Thyroid gland (tissue), 4 donors: ENCODE measurements around the gene ZNF473. TPM values are rescaled to one million over a fixed set of nuclear protein-coding genes. Genes with fewer than 3 reads are reported as not detected.

Experiments used
- DNase-seq, 2 donors: peaks; one replicate each; pipeline ENCODE4 v3.0.0-alpha.2; 2019
- H3K27ac ChIP-seq, 3 donors: fragments of 200-600 bp; sonication (generic); 1 replicate in 2 of 3; 2 replicates in 1 of 3; pipeline ENCODE4 v1.5.1; 2016 to 2019; ENCODE audit warnings: mild to moderate bottlenecking in 1 of 3, moderate library complexity in 1 of 3
- H3K27me3 ChIP-seq: fragments of 200-600 bp; sonication (generic); one replicate; pipeline ENCODE4 v1.5.1; 2019
- H3K36me3 ChIP-seq, 2 donors: fragments of 200-600 bp; sonication (generic); one replicate each; pipeline ENCODE4 v1.5.1; 2016 to 2019
- H3K4me1 ChIP-seq, 2 donors: fragments of 200-600 bp; sonication (generic); one replicate each; pipeline ENCODE4 v1.5.1; 2017 to 2019
- H3K4me3 ChIP-seq, 3 donors: fragments of 200-600 bp; sonication (generic); replicated peaks in 1 of 3; 1 replicate in 2 of 3; 2 replicates in 1 of 3; pipeline ENCODE4 v1.5.1; 2016; ENCODE audit warnings: mild to moderate bottlenecking in 1 of 3
- H3K9me3 ChIP-seq: fragments of 200-600 bp; sonication (generic); one replicate; pipeline ENCODE4 v1.5.1; 2017
- POLR2A ChIP-seq, 2 donors: fragments of 450-650 bp; IDR thresholded peaks; one replicate each; pipeline ENCODE4 v1.6.1; 2017; ENCODE audit warnings: antibody characterized with exemption in 2 of 2, mild to moderate bottlenecking in 2 of 2, moderate library complexity in 1 of 2
- WGBS, 2 donors: methylation state at CpG; one replicate each; pipeline ENCODE4 v1.1.5; 2017; 5-methylcytosine and 5-hydroxymethylcytosine counted together
- intact Hi-C: fragments of 100-400 bp; cut with DNase I; formaldehyde crosslinking; loops from one replicate; pipeline ENCODE4 v1.15.1; 2023
- total RNA-seq, 4 donors: library from RNA; depleted of rRNA; stranded (reverse); fragments of >200 nt; gene quantifications; one replicate each; pipeline ENCODE4 v1.2.3, GENCODE V29; 2016
- TF ChIP-seq, protein P1 (sequence below), 6 experiments: fragments of 200-600 bp in 3 of 6; fragments of 450-650 bp in 3 of 6; sonication (generic) in 3 of 6; IDR thresholded peaks; one replicate each; pipeline ENCODE4 v1.5.1; 2016 to 2019; ENCODE audit warnings: antibody characterized with exemption in 6 of 6, mild to moderate bottlenecking in 2 of 6, inconsistent platforms in 1 of 6, moderate library complexity in 1 of 6

Gene ZNF473
- total RNA-seq, 4 donors from 2014 or later: 7.7 to 15.5 (median 10.5) TPM

DNA sequence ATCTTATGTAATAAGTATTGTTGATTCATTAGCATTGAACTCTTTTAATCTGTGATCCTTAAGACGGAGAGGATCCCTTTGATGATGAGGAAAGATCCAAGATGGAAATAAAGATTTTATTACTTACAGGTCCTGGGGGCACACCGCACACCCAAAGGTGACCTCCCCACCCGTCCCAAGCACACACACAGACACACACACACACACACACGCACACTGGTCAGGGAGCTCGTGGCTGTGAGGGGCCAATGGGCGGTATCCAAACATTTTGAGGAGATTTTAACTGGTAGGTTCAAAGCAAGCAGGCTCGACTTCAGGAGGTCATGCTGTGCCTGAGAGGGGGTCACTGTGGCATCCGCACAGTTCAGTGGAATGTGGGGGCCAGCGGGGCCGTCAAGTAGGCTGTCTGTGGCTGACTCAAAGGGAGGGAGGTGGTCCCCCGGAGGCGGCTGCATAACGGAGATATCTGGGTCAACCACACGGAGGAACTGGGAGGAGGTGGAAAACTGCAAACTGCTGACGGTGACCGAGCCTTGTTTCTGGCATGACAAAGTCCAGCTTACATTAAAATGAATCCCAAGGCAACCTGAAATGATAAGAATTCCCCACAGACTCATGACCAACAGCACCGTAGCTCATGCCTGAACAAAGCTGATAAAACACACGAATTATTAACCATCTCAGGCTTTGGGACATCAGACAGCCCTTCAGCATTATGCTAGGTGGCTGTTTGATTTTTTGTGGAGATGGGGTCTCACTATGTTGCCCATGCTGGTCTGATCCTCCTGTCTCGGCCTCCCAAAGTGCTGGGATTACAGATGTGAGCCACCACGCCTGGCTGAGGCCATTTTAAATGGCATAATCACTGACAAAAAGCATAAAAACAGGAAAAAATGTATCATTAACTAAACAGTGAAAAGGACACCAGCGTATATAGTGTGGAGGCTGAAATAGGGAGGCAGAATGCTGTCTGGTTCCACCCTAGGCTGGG, 43.9 kb upstream of the ZNF473 start:
- H3K27ac ChIP-seq: no peak overlapping the region
- DNase-seq: no peak
- no peak for TF ChIP-seq POLR2A (IDR thresholded peaks at IDR 0.05)
- TF ChIP-seq, protein P1, sequence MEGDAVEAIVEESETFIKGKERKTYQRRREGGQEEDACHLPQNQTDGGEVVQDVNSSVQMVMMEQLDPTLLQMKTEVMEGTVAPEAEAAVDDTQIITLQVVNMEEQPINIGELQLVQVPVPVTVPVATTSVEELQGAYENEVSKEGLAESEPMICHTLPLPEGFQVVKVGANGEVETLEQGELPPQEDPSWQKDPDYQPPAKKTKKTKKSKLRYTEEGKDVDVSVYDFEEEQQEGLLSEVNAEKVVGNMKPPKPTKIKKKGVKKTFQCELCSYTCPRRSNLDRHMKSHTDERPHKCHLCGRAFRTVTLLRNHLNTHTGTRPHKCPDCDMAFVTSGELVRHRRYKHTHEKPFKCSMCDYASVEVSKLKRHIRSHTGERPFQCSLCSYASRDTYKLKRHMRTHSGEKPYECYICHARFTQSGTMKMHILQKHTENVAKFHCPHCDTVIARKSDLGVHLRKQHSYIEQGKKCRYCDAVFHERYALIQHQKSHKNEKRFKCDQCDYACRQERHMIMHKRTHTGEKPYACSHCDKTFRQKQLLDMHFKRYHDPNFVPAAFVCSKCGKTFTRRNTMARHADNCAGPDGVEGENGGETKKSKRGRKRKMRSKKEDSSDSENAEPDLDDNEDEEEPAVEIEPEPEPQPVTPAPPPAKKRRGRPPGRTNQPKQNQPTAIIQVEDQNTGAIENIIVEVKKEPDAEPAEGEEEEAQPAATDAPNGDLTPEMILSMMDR (IDR thresholded peaks at IDR 0.05): no peak
- no peaks in the 10 kb centered on the region for H3K27me3 ChIP-seq
- peaks cover 18 to 19% of the 10 kb centered on the region in 2 donors for H3K36me3 ChIP-seq
- no peak overlapping the region for H3K4me3 ChIP-seq
- no peaks in the 10 kb centered on the region for H3K4me1 ChIP-seq
- WGBS, 2 donors: 85% methylated on average over 21 of the region's 21 CpGs
- no peaks in the 10 kb centered on the region for H3K9me3 ChIP-seq
- intact Hi-C loops: no loop called here

DNA sequence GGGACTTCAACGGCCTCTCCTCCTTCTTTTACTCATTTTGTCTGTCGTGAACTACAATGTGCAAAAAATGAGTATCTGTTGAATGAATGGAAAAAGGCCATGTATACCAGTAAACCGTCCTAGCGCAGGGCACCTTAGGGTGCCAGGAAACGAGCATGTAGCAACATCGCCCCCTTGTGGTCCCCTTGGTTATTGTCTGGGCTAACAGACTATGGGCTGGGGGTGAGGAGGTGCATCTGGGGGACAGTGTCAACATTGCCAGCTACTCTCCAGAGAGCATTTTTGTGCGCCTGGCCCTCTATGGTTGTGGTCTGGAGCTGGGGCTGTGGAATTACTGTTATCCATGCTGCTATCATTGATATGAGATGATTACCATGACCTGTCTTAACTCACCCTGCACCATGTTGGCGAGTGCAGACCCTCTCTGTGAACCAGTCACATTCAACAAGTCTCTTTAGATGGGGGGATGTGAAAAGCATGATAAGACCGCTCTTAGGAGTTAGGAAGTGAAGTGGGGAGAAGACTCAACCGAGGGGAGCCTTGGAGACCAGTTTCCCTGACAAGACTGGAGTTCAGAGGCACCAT, 42.1 kb upstream of the ZNF473 start:
- Histone ChIP-seq H3K36me3 (peaks cover 10 to 18% of the 10 kb centered on the region in 2 donors), H3K4me1 (no peaks in the 10 kb centered on the region), H3K9me3 (no peaks in the 10 kb centered on the region), H3K27me3 (no peaks in the 10 kb centered on the region), H3K27ac (no peak overlapping the region), H3K4me3 (no peak overlapping the region)
- DNase-seq: peak; percentile 59 to 66
- intact Hi-C loops: loop anchor here (2.0 kb wide), 1 partner anchor 45 kb away; no protein-coding TSS in a partner anchor
- no peak for TF ChIP-seq POLR2A (IDR thresholded peaks at IDR 0.05)
- TF ChIP-seq, protein P1 (IDR thresholded peaks at IDR 0.05): peak; percentile 67 to 89 (median 83)
- WGBS, 2 donors: 40 to 42% methylated on average over 10 of the region's 10 CpGs

DNA sequence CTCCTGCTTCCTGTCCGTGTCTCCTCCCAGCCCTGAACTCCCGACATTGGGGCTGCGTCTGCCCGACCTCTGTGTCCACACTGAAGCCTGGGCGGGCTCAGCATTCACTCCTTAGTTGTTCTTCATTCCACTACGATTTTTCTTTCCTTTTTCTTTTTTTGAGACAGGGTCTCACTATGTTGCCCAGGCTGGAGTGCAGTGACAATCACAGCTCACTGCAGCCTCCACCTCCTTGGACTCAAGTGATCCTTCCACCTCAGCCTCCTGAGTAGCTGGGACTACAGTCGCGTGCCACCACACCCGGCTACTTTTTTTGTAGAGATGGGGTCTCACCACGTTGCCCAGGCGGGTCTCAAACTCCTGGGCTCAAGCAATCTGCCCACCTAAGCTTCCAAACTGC, 41.3 kb upstream of the ZNF473 start:
- Histone ChIP-seq H3K27ac (no peak overlapping the region), H3K36me3 (peaks cover 9 to 25% of the 10 kb centered on the region in 2 donors)
- no peak for TF ChIP-seq POLR2A (IDR thresholded peaks at IDR 0.05)
- TF ChIP-seq, protein P1 (IDR thresholded peaks at IDR 0.05): no peak

DNA sequence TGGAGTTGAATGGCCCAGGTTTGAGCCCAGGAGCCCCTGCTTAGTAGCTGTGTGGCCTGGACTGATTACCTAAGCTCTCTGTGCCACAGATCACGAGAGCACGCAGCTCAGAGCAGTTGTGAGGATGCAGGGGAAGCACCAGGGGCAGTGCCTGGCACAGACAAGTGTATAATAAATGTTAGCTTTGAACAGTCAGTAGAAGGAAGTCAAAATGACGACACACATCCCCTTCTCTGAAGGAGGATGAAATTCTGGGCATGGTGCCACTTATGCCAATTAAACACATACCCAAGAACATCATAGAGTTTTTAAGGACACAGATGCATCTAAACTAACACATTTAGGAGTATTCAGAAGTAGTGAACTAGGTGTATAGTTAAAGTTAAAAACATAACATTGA, 39.9 kb upstream of the ZNF473 start:
- no peak for DNase-seq
- no peaks in the 10 kb centered on the region for H3K27me3 ChIP-seq
- H3K27ac ChIP-seq: no peak overlapping the region
- no peak for TF ChIP-seq POLR2A (IDR thresholded peaks at IDR 0.05)
- TF ChIP-seq, protein P1 (IDR thresholded peaks at IDR 0.05): no peak
- H3K4me3 ChIP-seq: no peak overlapping the region
- intact Hi-C loops: loop anchor here (2.0 kb wide), 1 partner anchor 47 kb away; no protein-coding TSS in a partner anchor
- H3K9me3 ChIP-seq: no peaks in the 10 kb centered on the region
- H3K36me3 ChIP-seq: peaks cover 14 to 28% of the 10 kb centered on the region in 2 donors
- no peaks in the 10 kb centered on the region for H3K4me1 ChIP-seq
- WGBS, 2 donors: 70 to 79% methylated on average over 3 of the region's 3 CpGs

More for the DNA sequence above, 41.3 kb upstream of the ZNF473 start:
- Histone ChIP-seq H3K4me1 (no peaks in the 10 kb centered on the region), H3K4me3 (no peak overlapping the region), H3K27me3 (no peaks in the 10 kb centered on the region), H3K9me3 (no peaks in the 10 kb centered on the region)
- 90 to 93% methylated on average over 11 of the region's 11 CpGs for whole genome bisulfite sequencing, 2 donors
- intact Hi-C loops: loop anchor here (2.0 kb wide), 1 partner anchor 46 kb away; no protein-coding TSS in a partner anchor
- DNase-seq: no peak
